GM12878 (cell line): ENCODE measurements around the gene MAP3K21. TPM values are rescaled to one million over a fixed set of nuclear protein-coding genes. Genes with fewer than 3 reads are reported as not detected.

ENCODE experiments used
- ATAC-seq: fragments of 200-7000 bp; cut with Tn5 transposase; 3 replicates; pipeline ENCODE4 v1.9.1; 2020; ENCODE audit warnings: mild to moderate bottlenecking, moderate library complexity
- BruUV-seq: library from RNA; stranded (reverse); fragments of 400-500 nt; replicated peaks from 2 replicates; lab custom pipeline; 2021; lab: Mats Ljungman, UMichigan
- CTCF ChIA-PET: fragments of 300-600 bp; sonication (Branson Sonifier 250); formaldehyde crosslinking; extraction: SDS; loops from one replicate; lab custom pipeline; 2021; ENCODE audit warnings: inconsistent platforms; lab: Yijun Ruan, JAX
- POLR2A ChIA-PET: fragments of 350-600 bp; formaldehyde crosslinking; extraction: SDS; loops from one replicate; lab custom pipeline; 2021; ENCODE audit warnings: inconsistent platforms; lab: Charles Lee
- RAD21 ChIA-PET: fragments of 300-600 bp; sonication (Branson Sonifier 250); formaldehyde crosslinking; loops from one replicate; lab custom pipeline; 2023; ENCODE audit warnings: antibody characterized with exemption; ENCODE audit not compliant: unreplicated experiment; lab: Charles Lee
- SMC1A ChIA-PET: fragments of 300-600 bp; sonication (Branson Sonifier 250); formaldehyde crosslinking; loops from one replicate; lab custom pipeline; 2023; ENCODE audit not compliant: unreplicated experiment, uncharacterized antibody; lab: Charles Lee
- DNase-seq: peaks from one replicate; pipeline ENCODE4 v3.0.0-alpha.2; 2011; ENCODE audit warnings: low read depth, low spot score
- FAIRE-seq: peaks from 3 replicates; lab custom pipeline; 2011; peaks lifted over from hg19 to GRCh38; lab: Jason Lieb, UNC
- H2AFZ ChIP-seq: 2 replicates; pipeline ENCODE4 v1.6.0; 2011; ENCODE audit warnings: low read depth, low read length, control low read depth; ENCODE audit not compliant: control insufficient read depth
- H3K27ac ChIP-seq: 2 replicates; pipeline ENCODE4 v1.5.1; 2011; ENCODE audit warnings: control low read depth; ENCODE audit not compliant: control insufficient read depth, insufficient read depth
- H3K27me3 ChIP-seq, 2 experiments: replicated peaks in 1 of 2; 2 replicates each; pipeline versions ENCODE4 v1.6.0 to v1.6.1; 2011; ENCODE audit warnings: low read length in 1 of 2; ENCODE audit not compliant: control insufficient read depth in 2 of 2, insufficient read depth in 2 of 2
- H3K36me3 ChIP-seq, 2 experiments: 2 replicates each; pipeline ENCODE4 v1.5.1; 2011; ENCODE audit warnings: low read length in 1 of 2; ENCODE audit not compliant: control insufficient read depth in 2 of 2, insufficient read depth in 2 of 2
- H3K4me1 ChIP-seq: 2 replicates; pipeline ENCODE4 v1.6.1; 2011; ENCODE audit warnings: mild to moderate bottlenecking, low read length, moderate library complexity, mixed read lengths; ENCODE audit not compliant: control insufficient read depth, insufficient read depth
- H3K4me2 ChIP-seq: 2 replicates; pipeline ENCODE4 v1.6.0; 2011; ENCODE audit warnings: control low read depth; ENCODE audit not compliant: control insufficient read depth, insufficient read depth
- H3K4me3 ChIP-seq: fragments of 200-600 bp; sonication (generic); 2 replicates; pipeline ENCODE4 v1.5.1; 2016
- H3K79me2 ChIP-seq: 2 replicates; pipeline ENCODE4 v1.6.0; 2011; ENCODE audit warnings: low read length; ENCODE audit not compliant: control insufficient read depth, insufficient read depth
- H3K9ac ChIP-seq: 2 replicates; pipeline ENCODE4 v1.8.0; 2011; ENCODE audit warnings: low read length, control low read depth, mixed read lengths; ENCODE audit not compliant: control insufficient read depth, insufficient read depth
- H3K9me3 ChIP-seq: replicated peaks from 3 replicates; pipeline ENCODE4 v1.5.1; 2011; ENCODE audit warnings: mild to moderate bottlenecking, low read length; ENCODE audit not compliant: control insufficient read depth, insufficient read depth
- H4K20me1 ChIP-seq: 2 replicates; pipeline ENCODE4 v1.6.0; 2011; ENCODE audit not compliant: control insufficient read depth, insufficient read depth
- ASH2L ChIP-seq: fragments of 300-600, 200-600 bp; sonication (generic); IDR thresholded peaks from 2 replicates; pipeline ENCODE4 v1.6.1; 2017; ENCODE audit warnings: low read depth, mild to moderate bottlenecking, borderline replicate concordance
- BHLHE40 ChIP-seq, 2 experiments: fragments of 450-650 bp in 1 of 2; IDR thresholded peaks; 2 replicates each; pipeline ENCODE4 v1.6.1; 2011 to 2017; ENCODE audit warnings: low read depth in 2 of 2, borderline replicate concordance in 1 of 2, improper control_type of control experiment in 1 of 2, low read length in 1 of 2, mild to moderate bottlenecking in 1 of 2
- BMI1 ChIP-seq: fragments of 450-650 bp; IDR thresholded peaks from 2 replicates; pipeline ENCODE4 v1.6.1; 2016; ENCODE audit warnings: mild to moderate bottlenecking, moderate library complexity, borderline replicate concordance
- CBX5 ChIP-seq: sonication (generic); IDR thresholded peaks from 2 replicates; pipeline ENCODE4 v1.6.1; 2016; ENCODE audit warnings: low read depth, moderate library complexity, mild to moderate bottlenecking, inconsistent platforms
- EED ChIP-seq: sonication (generic); IDR thresholded peaks from 2 replicates; pipeline ENCODE4 v1.6.1; 2016; ENCODE audit warnings: antibody characterized with exemption, low read depth
- EGR1 ChIP-seq, 2 experiments: IDR thresholded peaks; 1 replicate in 1 of 2; 2 replicates in 1 of 2; pipeline ENCODE4 v1.6.1; 2011 to 2012; ENCODE audit warnings: low read depth in 2 of 2, low read length in 2 of 2, borderline replicate concordance in 1 of 2, mild to moderate bottlenecking in 1 of 2, moderate library complexity in 1 of 2
- EP300 ChIP-seq, 2 experiments: fragments of 150-350 bp in 1 of 2; IDR thresholded peaks; 2 replicates each; pipeline ENCODE4 v1.6.1; 2011 to 2012; ENCODE audit warnings: low read depth in 2 of 2, low read length in 2 of 2, borderline replicate concordance in 1 of 2, improper control_type of control experiment in 1 of 2, inconsistent platforms in 1 of 2; ENCODE audit not compliant: control insufficient read depth in 1 of 2
- IRF4 ChIP-seq: IDR thresholded peaks from 2 replicates; pipeline ENCODE4 v1.6.1; 2011; ENCODE audit warnings: low read depth, low read length
- RUNX3 ChIP-seq: IDR thresholded peaks from 2 replicates; pipeline ENCODE4 v1.6.1; 2012; ENCODE audit warnings: low read length, inconsistent platforms
- SPI1 ChIP-seq: IDR thresholded peaks from 2 replicates; pipeline ENCODE4 v1.6.1; 2011; ENCODE audit warnings: low read depth, mild to moderate bottlenecking, low read length, moderate library complexity, borderline replicate concordance; ENCODE audit not compliant: insufficient read depth
- TCF12 ChIP-seq: IDR thresholded peaks from 2 replicates; pipeline ENCODE4 v1.6.1; 2011; ENCODE audit warnings: low read depth, mild to moderate bottlenecking, low read length
- TCF3 ChIP-seq: IDR thresholded peaks from 2 replicates; pipeline ENCODE4 v1.6.1; 2012; ENCODE audit warnings: low read depth, mild to moderate bottlenecking, low read length, borderline replicate concordance; ENCODE audit not compliant: insufficient read depth
- WRNIP1 ChIP-seq: IDR thresholded peaks from 2 replicates; pipeline ENCODE4 v1.6.1; 2011; ENCODE audit warnings: low read depth, low read length, improper control_type of control experiment, borderline replicate concordance
- WGBS: methylation state at CpG from one replicate; pipeline ENCODE4 v1.1.6; 2016; ENCODE audit warnings: low lambda C conversion rate; ENCODE audit not compliant: insufficient replicate concordance, insufficient coverage; ENCODE audit errors: missing lambda C conversion rate; 5-methylcytosine and 5-hydroxymethylcytosine counted together
- in situ Hi-C: fragments of 300-500 bp; cut with MboI; formaldehyde crosslinking; loops from 9 replicates; pipeline ENCODE4 v1.14.3; 2018; ENCODE audit warnings: mixed read lengths
- intact Hi-C: fragments of 100-400 bp; cut with micrococcal nuclease; formaldehyde crosslinking; loops from one replicate; pipeline ENCODE4 v1.14.2; 2022; ENCODE audit not compliant: unreplicated experiment
- polyA plus RNA-seq, 11 experiments: library from polyadenylated mRNA; depleted of rRNA in 4 of 11; unstranded in 6 of 11; stranded (reverse) in 5 of 11; fragments of >200 nt; fragmentation: Nextera tagmentation in 4 of 11; fragmentation: Illumina TruSeq in 1 of 11; extraction: Ambion mirVana in 4 of 11; extraction: Trizol in 1 of 11; gene quantifications; 1 replicate in 1 of 11; 2 replicates in 10 of 11; pipeline versions ENCODE4 v1.2.1 to v1.2.3, GENCODE V29; 2011 to 2016; ENCODE audit warnings: inconsistent platforms in 2 of 11, missing spikeins in 2 of 11, low read depth in 1 of 11
- total RNA-seq, 4 experiments: library from RNA; depleted of rRNA in 3 of 4; stranded (reverse); fragments of >200 nt in 3 of 4; fragmentation: Illumina TruSeq in 1 of 4; extraction: Trizol in 1 of 4; gene quantifications; 2 replicates each; pipeline versions ENCODE4 v1.2.1 to v1.2.3, GENCODE V29; 2013 to 2021
- TF ChIP-seq, protein P1 (sequence below): fragments of 450-650 bp; IDR thresholded peaks from 2 replicates; pipeline ENCODE4 v1.6.1; 2017; ENCODE audit warnings: mild to moderate bottlenecking, low read depth, inconsistent platforms; ENCODE audit not compliant: poor library complexity, severe bottlenecking
- TF ChIP-seq, protein P2 (sequence below): IDR thresholded peaks from 2 replicates; pipeline ENCODE4 v1.6.1; 2011; ENCODE audit warnings: low read depth, low read length, improper control_type of control experiment, borderline replicate concordance
- TF ChIP-seq, protein P3 (sequence below): fragments of 450-650 bp; IDR thresholded peaks from 2 replicates; pipeline ENCODE4 v1.6.1; 2016; ENCODE audit warnings: mild to moderate bottlenecking

The MAP3K21 gene
- total and polyA plus RNA-seq, 10 of the 15 experiments (the other 5 are each of a cell fraction or from before 2014, with no cell fraction given), result 0.02 to 0.21 (median 0.09) TPM; not detected in 1

DNA sequence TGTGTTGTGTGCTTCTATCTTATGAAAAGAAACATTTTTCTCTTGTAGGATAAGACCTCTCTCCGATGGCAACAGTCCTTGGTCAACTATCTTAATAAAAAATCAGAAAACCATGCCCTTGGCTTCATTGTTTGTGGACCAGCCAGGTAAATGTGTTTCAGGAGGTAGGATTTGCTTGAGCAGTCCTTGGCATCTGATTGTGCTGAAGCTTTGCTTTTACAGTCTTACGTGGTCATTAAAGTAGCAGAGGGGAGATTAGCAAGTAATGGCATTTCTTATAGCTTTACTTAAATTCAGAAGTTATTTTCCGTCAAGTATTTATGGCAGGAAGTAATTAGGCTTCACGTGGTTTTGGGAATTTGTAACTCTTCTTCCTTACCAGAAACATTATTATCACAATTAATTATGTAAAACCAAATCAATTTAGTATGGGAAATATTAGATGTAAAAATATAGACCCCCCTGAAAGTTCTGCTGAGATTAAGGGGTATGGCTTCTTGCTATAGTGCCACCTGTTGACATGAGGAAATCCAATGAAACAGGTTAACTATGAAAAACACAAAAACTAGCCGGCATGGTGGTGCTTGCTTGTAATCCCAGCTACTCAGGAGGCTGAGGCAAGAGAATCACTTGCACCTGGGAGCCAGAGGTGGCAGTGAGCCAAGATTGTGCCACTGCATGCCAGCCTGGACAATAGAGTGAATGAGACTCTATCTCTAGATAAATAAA lies 49.0 kb downstream of the MAP3K21 start (continued):
- TF ChIP-seq, protein P1, sequence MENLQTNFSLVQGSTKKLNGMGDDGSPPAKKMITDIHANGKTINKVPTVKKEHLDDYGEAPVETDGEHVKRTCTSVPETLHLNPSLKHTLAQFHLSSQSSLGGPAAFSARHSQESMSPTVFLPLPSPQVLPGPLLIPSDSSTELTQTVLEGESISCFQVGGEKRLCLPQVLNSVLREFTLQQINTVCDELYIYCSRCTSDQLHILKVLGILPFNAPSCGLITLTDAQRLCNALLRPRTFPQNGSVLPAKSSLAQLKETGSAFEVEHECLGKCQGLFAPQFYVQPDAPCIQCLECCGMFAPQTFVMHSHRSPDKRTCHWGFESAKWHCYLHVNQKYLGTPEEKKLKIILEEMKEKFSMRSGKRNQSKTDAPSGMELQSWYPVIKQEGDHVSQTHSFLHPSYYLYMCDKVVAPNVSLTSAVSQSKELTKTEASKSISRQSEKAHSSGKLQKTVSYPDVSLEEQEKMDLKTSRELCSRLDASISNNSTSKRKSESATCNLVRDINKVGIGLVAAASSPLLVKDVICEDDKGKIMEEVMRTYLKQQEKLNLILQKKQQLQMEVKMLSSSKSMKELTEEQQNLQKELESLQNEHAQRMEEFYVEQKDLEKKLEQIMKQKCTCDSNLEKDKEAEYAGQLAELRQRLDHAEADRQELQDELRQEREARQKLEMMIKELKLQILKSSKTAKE, result no peak
- no peak for TF ChIP-seq BMI1
- TF ChIP-seq ASH2L, result no peak

DNA sequence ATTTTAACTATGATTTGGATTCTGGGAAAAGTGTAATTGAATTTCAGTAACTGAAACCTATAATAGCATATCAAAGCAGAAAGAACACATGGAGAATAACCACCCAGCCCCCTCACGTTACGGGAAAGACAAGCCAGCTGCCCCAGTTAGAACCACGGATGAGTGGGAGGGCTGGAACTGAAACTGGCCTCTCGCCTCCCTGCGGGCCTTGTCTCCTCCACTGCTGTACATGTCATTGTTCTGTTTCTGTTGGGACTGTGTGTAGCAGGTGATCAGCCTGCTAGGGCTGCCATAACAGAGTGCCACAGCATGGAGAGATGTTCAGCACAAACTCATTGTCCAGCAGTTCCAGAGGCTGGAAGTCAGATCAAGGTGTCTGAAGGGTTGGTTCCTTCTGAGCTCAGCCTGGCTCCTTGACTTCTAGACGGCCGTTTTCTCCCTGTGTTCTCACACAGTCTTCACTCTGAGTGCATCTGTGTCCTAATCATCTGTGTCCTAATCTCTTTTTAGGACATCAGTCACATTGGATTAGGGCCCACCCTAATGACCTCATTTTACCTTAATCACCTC lies 52.4 kb downstream of the MAP3K21 start:
- Histone ChIP-seq H4K20me1 (no peaks in the 10 kb centered on the region), H3K27me3 (no peaks in the 10 kb centered on the region; a peak in 1 of 4 replicates), H3K4me3 (no peak overlapping the region), H3K79me2 (no peaks in the 10 kb centered on the region), H3K4me1 (0 out of 2 replicates have a peak, but pooled peaks cover 4% of the 10 kb centered on the region), H3K9me3 (no peaks in the 10 kb centered on the region), H3K4me2 (no peak overlapping the region), H3K27ac (no peak overlapping the region), H2AFZ (no peak overlapping the region), H3K9ac (no peak overlapping the region), H3K36me3 (no peaks in the 10 kb centered on the region)
- ChIA-PET RAD21 (no interaction called here), SMC1A (no interaction called here), POLR2A (no interaction called here), CTCF (no interaction called here)
- no TSS peak for BruUV-seq
- intact Hi-C loops (no loop called here), in situ Hi-C loops (no loop called here)
- peak; percentile 75 for FAIRE-seq
- peak; percentile 82 for ATAC-seq
- DNase-seq, result no peak
- WGBS, result 27% methylated on average over 7 of the region's 7 CpGs
- TF ChIP-seq TCF12 (peak; percentile 81), EGR1 (IDR thresholded peaks at IDR 0.05; ENCODE audit: borderline replicate concordance in 1 of 2, low read depth in 2 of 2, low read length in 2 of 2) (peak in 1 of 2 experiments; percentile 21; a peak in 1 of 3 replicates), IRF4 (0 out of 2 replicates have a peak, but pooled peaks have one; percentile 56), BHLHE40 (IDR thresholded peaks at IDR 0.05; ENCODE audit: borderline replicate concordance in 1 of 2, low read depth in 2 of 2, low read length in 1 of 2) (peak in 1 of 2 experiments; percentile 31; a peak in 1 of 4 replicates), SPI1 (peak; percentile 30; the same call in 1 of the 2 replicates), EP300 (IDR thresholded peaks at IDR 0.05; ENCODE audit: borderline replicate concordance in 1 of 2, control insufficient read depth in 1 of 2, low read depth in 2 of 2, low read length in 2 of 2) (peak in 1 of 2 experiments; percentile 21; a peak in 1 of 4 replicates), RUNX3 (0 out of 2 replicates have a peak, but pooled peaks have one; percentile 10), WRNIP1 (no peak), TCF3 (no peak), CBX5 (no peak), EED (0 out of 2 replicates have a peak, but pooled peaks have one; percentile 13)
- TF ChIP-seq, protein P2, sequence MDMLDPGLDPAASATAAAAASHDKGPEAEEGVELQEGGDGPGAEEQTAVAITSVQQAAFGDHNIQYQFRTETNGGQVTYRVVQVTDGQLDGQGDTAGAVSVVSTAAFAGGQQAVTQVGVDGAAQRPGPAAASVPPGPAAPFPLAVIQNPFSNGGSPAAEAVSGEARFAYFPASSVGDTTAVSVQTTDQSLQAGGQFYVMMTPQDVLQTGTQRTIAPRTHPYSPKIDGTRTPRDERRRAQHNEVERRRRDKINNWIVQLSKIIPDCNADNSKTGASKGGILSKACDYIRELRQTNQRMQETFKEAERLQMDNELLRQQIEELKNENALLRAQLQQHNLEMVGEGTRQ, result no peak
- TF ChIP-seq, protein P3, sequence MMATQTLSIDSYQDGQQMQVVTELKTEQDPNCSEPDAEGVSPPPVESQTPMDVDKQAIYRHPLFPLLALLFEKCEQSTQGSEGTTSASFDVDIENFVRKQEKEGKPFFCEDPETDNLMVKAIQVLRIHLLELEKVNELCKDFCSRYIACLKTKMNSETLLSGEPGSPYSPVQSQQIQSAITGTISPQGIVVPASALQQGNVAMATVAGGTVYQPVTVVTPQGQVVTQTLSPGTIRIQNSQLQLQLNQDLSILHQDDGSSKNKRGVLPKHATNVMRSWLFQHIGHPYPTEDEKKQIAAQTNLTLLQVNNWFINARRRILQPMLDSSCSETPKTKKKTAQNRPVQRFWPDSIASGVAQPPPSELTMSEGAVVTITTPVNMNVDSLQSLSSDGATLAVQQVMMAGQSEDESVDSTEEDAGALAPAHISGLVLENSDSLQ, result no peak
